ENCODE data around the gene ARHGAP23.

GRCh38 chr17:38534498-38534885 is 106.2 kb downstream of the ARHGAP23 start:
- no peak for TF ChIP-seq POLR2A (IDR thresholded peaks at IDR 0.05; ENCODE audit: low read length)
- no peak for TF ChIP-seq GATA1 (IDR thresholded peaks at IDR 0.05; ENCODE audit: low read depth, low read length)

All from erythroblast (primary cell).